SK-N-SH (cell line): ENCODE data around the gene MPPED2. TPM values are rescaled to one million over a fixed set of nuclear protein-coding genes. Genes with fewer than 3 reads are reported as not detected.

Experiments
- CTCF ChIA-PET: fragments of 300-600, 350-600 bp; formaldehyde crosslinking; extraction: SDS; loops from one replicate; lab custom pipeline; 2021; lab: Yijun Ruan, JAX
- POLR2A ChIA-PET: fragments of 350-600 bp; sonication (Branson Sonifier 250); formaldehyde crosslinking; extraction: SDS; loops from one replicate; lab custom pipeline; 2020; ENCODE audit warnings: antibody characterized with exemption, inconsistent platforms; lab: Yijun Ruan, JAX
- DNase-seq: peaks from one replicate; pipeline ENCODE4 v3.0.0; 2012
- H2AFZ ChIP-seq: fragments of 200-600 bp; sonication (generic); 2 replicates; pipeline ENCODE4 v1.8.1; 2016; ENCODE audit warnings: antibody characterized with exemption, mild to moderate bottlenecking, low read depth
- H3F3A ChIP-seq: fragments of 200-600 bp; sonication (generic); replicated peaks from 2 replicates; pipeline ENCODE3; 2016; ENCODE audit warnings: antibody characterized with exemption, mild to moderate bottlenecking; ENCODE audit not compliant: insufficient read depth
- H3K27ac ChIP-seq, 2 experiments: fragments of 200-500 bp in 1 of 2; fragments of 200-600 bp in 1 of 2; sonication (Bioruptor generic) in 1 of 2; sonication (generic), shearing (Covaris generic) in 1 of 2; 2 replicates each; pipeline versions ENCODE4 v1.5.1 to v1.6.1; 2014 to 2016; ENCODE audit warnings: low read depth in 2 of 2, inconsistent platforms in 1 of 2, low read length in 1 of 2, mild to moderate bottlenecking in 1 of 2, mixed read lengths in 1 of 2
- H3K27me3 ChIP-seq: fragments of 200-600 bp; sonication (generic), shearing (Covaris generic); 2 replicates; pipeline ENCODE4 v1.6.1; 2016; ENCODE audit warnings: mixed run types; ENCODE audit not compliant: insufficient read depth
- H3K36me3 ChIP-seq, 2 experiments: fragments of 200-500 bp in 1 of 2; fragments of 200-600 bp in 1 of 2; sonication (Bioruptor generic) in 1 of 2; sonication (generic) in 1 of 2; replicated peaks in 1 of 2; 2 replicates each; pipeline versions ENCODE3 to v1.5.1; 2014 to 2016; ENCODE audit warnings: low read length in 1 of 2, mild to moderate bottlenecking in 1 of 2; ENCODE audit not compliant: insufficient read depth in 2 of 2, control insufficient read depth in 1 of 2
- H3K4me1 ChIP-seq, 2 experiments: fragments of 200-500 bp in 1 of 2; fragments of 200-600 bp in 1 of 2; sonication (Bioruptor generic) in 1 of 2; sonication (generic), shearing (Covaris generic) in 1 of 2; 2 replicates each; pipeline versions ENCODE4 v1.5.1 to v1.6.1; 2014 to 2016; ENCODE audit warnings: low read depth in 1 of 2, low read length in 1 of 2, mixed run types in 1 of 2; ENCODE audit not compliant: insufficient read depth in 2 of 2, control insufficient read depth in 1 of 2
- H3K4me2 ChIP-seq: fragments of 200-600 bp; sonication (generic), shearing (Covaris generic); 2 replicates; pipeline ENCODE4 v1.6.1; 2017; ENCODE audit warnings: mixed run types
- H3K4me3 ChIP-seq, 2 experiments: fragments of 200-500 bp in 1 of 2; fragments of 200-600 bp in 1 of 2; sonication (Bioruptor generic) in 1 of 2; sonication (generic), shearing (Covaris generic) in 1 of 2; 2 replicates each; pipeline versions ENCODE4 v1.5.1 to v1.8.1; 2014 to 2016; ENCODE audit warnings: low read depth in 2 of 2, inconsistent platforms in 1 of 2, low read length in 1 of 2, mild to moderate bottlenecking in 1 of 2, mixed read lengths in 1 of 2, moderate library complexity in 1 of 2
- H3K79me2 ChIP-seq: fragments of 200-600 bp; sonication (generic); 2 replicates; pipeline ENCODE4 v1.8.1; 2017; ENCODE audit warnings: mild to moderate bottlenecking; ENCODE audit not compliant: insufficient read depth
- H3K9ac ChIP-seq: fragments of 200-600 bp; sonication (generic); 2 replicates; pipeline ENCODE4 v1.6.1; 2017; ENCODE audit warnings: mixed run types
- H3K9me2 ChIP-seq: fragments of 200-600 bp; sonication (generic); 2 replicates; pipeline ENCODE4 v1.6.1; 2017; ENCODE audit warnings: mixed run types
- H3K9me3 ChIP-seq: fragments of 200-600 bp; sonication (generic); 2 replicates; pipeline ENCODE4 v1.6.1; 2017; ENCODE audit warnings: mixed run types, mild to moderate bottlenecking, moderate library complexity
- H4K20me1 ChIP-seq: fragments of 200-600 bp; sonication (generic); 2 replicates; pipeline ENCODE4 v1.6.1; 2017; ENCODE audit warnings: mild to moderate bottlenecking, mixed run types; ENCODE audit not compliant: insufficient read depth
- GATA2 ChIP-seq: sonication (generic); formaldehyde crosslinking; IDR thresholded peaks from 2 replicates; pipeline ENCODE4 v1.5.0; 2020; ENCODE audit warnings: mild to moderate bottlenecking, missing genetic modification reagents
- JUND ChIP-seq: IDR thresholded peaks from 2 replicates; pipeline ENCODE4 v1.4.0; 2012
- MEF2A ChIP-seq: IDR thresholded peaks from 2 replicates; pipeline ENCODE4 v1.4.0; 2012; ENCODE audit warnings: low read depth, borderline replicate concordance
- MXI1 ChIP-seq: IDR thresholded peaks from 2 replicates; pipeline ENCODE4 v1.6.1; 2012; ENCODE audit warnings: mild to moderate bottlenecking, low read depth, low read length, improper control_type of control experiment
- NFIC ChIP-seq: IDR thresholded peaks from 2 replicates; pipeline ENCODE4 v1.4.0; 2012; ENCODE audit warnings: borderline replicate concordance
- NRF1 ChIP-seq: IDR thresholded peaks from 2 replicates; pipeline ENCODE4 v1.6.1; 2012; ENCODE audit warnings: low read depth, mild to moderate bottlenecking, low read length
- POLR2AphosphoS5 ChIP-seq: IDR thresholded peaks from 2 replicates; pipeline ENCODE4 v1.6.1; 2012; ENCODE audit warnings: low read depth, low read length
- RFX5 ChIP-seq: IDR thresholded peaks from 2 replicates; pipeline ENCODE4 v1.6.1; 2012; ENCODE audit warnings: mild to moderate bottlenecking, improper control_type of control experiment, low read length
- SIN3A ChIP-seq: IDR thresholded peaks from 2 replicates; pipeline ENCODE4 v1.6.1; 2012; ENCODE audit warnings: low read depth, mild to moderate bottlenecking, low read length, moderate library complexity, borderline replicate concordance
- SMC3 ChIP-seq: IDR thresholded peaks from 2 replicates; pipeline ENCODE4 v1.6.1; 2012; ENCODE audit warnings: low read depth, low read length, improper control_type of control experiment
- TEAD4 ChIP-seq: IDR thresholded peaks from 2 replicates; pipeline ENCODE4 v1.4.0; 2012; ENCODE audit warnings: mild to moderate bottlenecking, borderline replicate concordance; ENCODE audit not compliant: insufficient read depth
- YY1 ChIP-seq: IDR thresholded peaks from 2 replicates; pipeline ENCODE4 v1.4.0; 2012; ENCODE audit warnings: low read depth, mild to moderate bottlenecking
- WGBS: methylation state at CpG from one replicate; pipeline ENCODE4 v1.1.6; 2017; ENCODE audit warnings: low lambda C conversion rate; 5-methylcytosine and 5-hydroxymethylcytosine counted together
- polyA plus RNA-seq, 3 experiments: library from polyadenylated mRNA; depleted of rRNA; stranded (reverse); fragments of >200 nt; gene quantifications; 2 replicates each; pipeline ENCODE4 v1.2.3, GENCODE V29; 2012
- TF ChIP-seq, protein P1 (sequence below): IDR thresholded peaks from 2 replicates; pipeline ENCODE4 v1.4.0; 2012; ENCODE audit warnings: low read depth
- TF ChIP-seq, protein P2 (sequence below): fragments of 150-350 bp; IDR thresholded peaks from 2 replicates; pipeline ENCODE4 v1.6.1; 2016; ENCODE audit warnings: mild to moderate bottlenecking, low read depth, low read length
- TF ChIP-seq, protein P3 (sequence below): IDR thresholded peaks from 2 replicates; pipeline ENCODE4 v1.4.0; 2012; ENCODE audit warnings: low read depth, borderline replicate concordance
- TF ChIP-seq, protein P4 (sequence below): fragments of 150-350 bp; IDR thresholded peaks from 2 replicates; pipeline ENCODE4 v1.6.1; 2017; ENCODE audit warnings: antibody characterized with exemption, low read length, low read depth, borderline replicate concordance
- TF ChIP-seq, protein P5 (sequence below): IDR thresholded peaks from 2 replicates; pipeline ENCODE4 v1.4.0; 2012; ENCODE audit warnings: low read depth, borderline replicate concordance

The MPPED2 gene
- polyA plus RNA-seq, 1 of the 3 experiments (the other 2 are of a cell fraction), result 0.05 TPM

- TF ChIP-seq MEF2A (no peak), MXI1 (no peak), YY1 (no peak), SMC3 (no peak), JUND (no peak)
- TF ChIP-seq, protein P1, sequence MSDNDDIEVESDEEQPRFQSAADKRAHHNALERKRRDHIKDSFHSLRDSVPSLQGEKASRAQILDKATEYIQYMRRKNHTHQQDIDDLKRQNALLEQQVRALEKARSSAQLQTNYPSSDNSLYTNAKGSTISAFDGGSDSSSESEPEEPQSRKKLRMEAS, result no peak
- TF ChIP-seq, protein P2, sequence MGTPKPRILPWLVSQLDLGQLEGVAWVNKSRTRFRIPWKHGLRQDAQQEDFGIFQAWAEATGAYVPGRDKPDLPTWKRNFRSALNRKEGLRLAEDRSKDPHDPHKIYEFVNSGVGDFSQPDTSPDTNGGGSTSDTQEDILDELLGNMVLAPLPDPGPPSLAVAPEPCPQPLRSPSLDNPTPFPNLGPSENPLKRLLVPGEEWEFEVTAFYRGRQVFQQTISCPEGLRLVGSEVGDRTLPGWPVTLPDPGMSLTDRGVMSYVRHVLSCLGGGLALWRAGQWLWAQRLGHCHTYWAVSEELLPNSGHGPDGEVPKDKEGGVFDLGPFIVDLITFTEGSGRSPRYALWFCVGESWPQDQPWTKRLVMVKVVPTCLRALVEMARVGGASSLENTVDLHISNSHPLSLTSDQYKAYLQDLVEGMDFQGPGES, result no peak
- TF ChIP-seq, all 33 proteins: peak for 0
- 25% methylated on average over 3 of the region's 3 CpGs for WGBS
- Histone ChIP-seq H3K4me3 (no peak overlapping the region), H3K4me2 (no peak overlapping the region), H3K27me3 (no peaks in the 10 kb centered on the region), H2AFZ (no peak overlapping the region), H3K4me1 (no peaks in the 10 kb centered on the region; a peak in 1 of 4 replicates), H3K9ac (no peak overlapping the region), H3K9me3 (no peaks in the 10 kb centered on the region), H3F3A (no peaks in the 10 kb centered on the region), H3K27ac (no peak overlapping the region), H4K20me1 (no peaks in the 10 kb centered on the region), H3K36me3 (no peaks in the 10 kb centered on the region), H3K9me2 (no peaks in the 10 kb centered on the region), H3K79me2 (no peaks in the 10 kb centered on the region)
- ChIA-PET CTCF (interaction anchor here (1.0 kb wide), 1 partner anchor 22 kb away, joined by 4 read pairs; no protein-coding TSS in a partner anchor), POLR2A (interaction anchor here (0.6 kb wide), 1 partner anchor 365 kb away, joined by 3 read pairs; no protein-coding TSS in a partner anchor)
- DNase-seq, result no peak
Observed at GRCh38 chr11:30459306-30459705, 126.8 kb downstream of the MPPED2 start.

- POLR2A ChIA-PET, result interaction anchor here (0.6 kb wide), 1 partner anchor 365 kb away, joined by 3 read pairs; no protein-coding TSS in a partner anchor
- Histone ChIP-seq H3K4me1 (no peaks in the 10 kb centered on the region; a peak in 1 of 4 replicates), H3F3A (no peaks in the 10 kb centered on the region), H2AFZ (no peak overlapping the region), H3K9me2 (no peaks in the 10 kb centered on the region), H3K9ac (no peak overlapping the region), H3K36me3 (no peaks in the 10 kb centered on the region), H3K27ac (no peak overlapping the region), H3K79me2 (no peaks in the 10 kb centered on the region), H3K4me3 (no peak overlapping the region), H3K9me3 (no peaks in the 10 kb centered on the region), H3K27me3 (no peaks in the 10 kb centered on the region), H3K4me2 (no peak overlapping the region), H4K20me1 (no peaks in the 10 kb centered on the region)
- DNase-seq, result no peak
- TF ChIP-seq YY1, result no peak
- no peak for TF ChIP-seq MEF2A
- TF ChIP-seq TEAD4, result no peak
- no peak for TF ChIP-seq GATA2
- CTCF ChIA-PET, result no interaction called here
- WGBS, result 30% methylated on average over 3 of the region's 3 CpGs
Observed at GRCh38 chr11:30458541-30458940, 127.6 kb downstream of the MPPED2 start.

DNA sequence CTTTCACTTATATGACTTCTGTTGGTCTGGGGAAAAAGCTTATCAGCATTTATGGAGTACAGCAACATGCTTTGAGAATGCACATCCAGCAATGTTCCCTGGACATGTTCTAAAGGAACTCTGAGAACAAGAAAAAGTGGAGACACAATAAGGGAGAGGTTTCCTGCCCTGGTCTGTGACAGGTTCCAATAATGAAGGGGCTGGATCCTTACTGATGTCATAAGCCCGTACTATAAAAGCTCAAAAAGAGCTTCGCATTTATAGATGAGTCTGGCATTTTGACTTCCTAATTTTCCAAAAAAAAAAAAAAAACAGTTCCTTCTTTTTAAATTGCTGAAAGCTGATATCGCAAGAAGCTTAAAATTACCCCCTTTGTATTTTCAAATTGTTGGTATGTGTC is 129.1 kb downstream of the MPPED2 start:
- Histone ChIP-seq H3F3A (no peaks in the 10 kb centered on the region), H3K27me3 (no peaks in the 10 kb centered on the region), H3K4me1 (no peaks in the 10 kb centered on the region; a peak in 1 of 4 replicates), H2AFZ (no peak overlapping the region), H4K20me1 (no peaks in the 10 kb centered on the region), H3K27ac (no peak overlapping the region), H3K9me3 (no peaks in the 10 kb centered on the region), H3K4me3 (no peak overlapping the region), H3K36me3 (no peaks in the 10 kb centered on the region), H3K4me2 (no peak overlapping the region), H3K9ac (no peak overlapping the region), H3K79me2 (no peaks in the 10 kb centered on the region), H3K9me2 (no peaks in the 10 kb centered on the region)
- DNase-seq, result no peak
- POLR2A ChIA-PET, result no interaction called here
- CTCF ChIA-PET, result no interaction called here
- 46% methylated on average over 3 of the region's 3 CpGs for WGBS
- TF ChIP-seq SIN3A (no peak), RFX5 (no peak), TEAD4 (no peak), NRF1 (no peak), POLR2AphosphoS5 (no peak), NFIC (no peak), YY1 (no peak)
- TF ChIP-seq, protein P3, sequence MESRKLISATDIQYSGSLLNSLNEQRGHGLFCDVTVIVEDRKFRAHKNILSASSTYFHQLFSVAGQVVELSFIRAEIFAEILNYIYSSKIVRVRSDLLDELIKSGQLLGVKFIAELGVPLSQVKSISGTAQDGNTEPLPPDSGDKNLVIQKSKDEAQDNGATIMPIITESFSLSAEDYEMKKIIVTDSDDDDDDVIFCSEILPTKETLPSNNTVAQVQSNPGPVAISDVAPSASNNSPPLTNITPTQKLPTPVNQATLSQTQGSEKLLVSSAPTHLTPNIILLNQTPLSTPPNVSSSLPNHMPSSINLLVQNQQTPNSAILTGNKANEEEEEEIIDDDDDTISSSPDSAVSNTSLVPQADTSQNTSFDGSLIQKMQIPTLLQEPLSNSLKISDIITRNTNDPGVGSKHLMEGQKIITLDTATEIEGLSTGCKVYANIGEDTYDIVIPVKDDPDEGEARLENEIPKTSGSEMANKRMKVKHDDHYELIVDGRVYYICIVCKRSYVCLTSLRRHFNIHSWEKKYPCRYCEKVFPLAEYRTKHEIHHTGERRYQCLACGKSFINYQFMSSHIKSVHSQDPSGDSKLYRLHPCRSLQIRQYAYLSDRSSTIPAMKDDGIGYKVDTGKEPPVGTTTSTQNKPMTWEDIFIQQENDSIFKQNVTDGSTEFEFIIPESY, result no peak
- TF ChIP-seq, protein P4, sequence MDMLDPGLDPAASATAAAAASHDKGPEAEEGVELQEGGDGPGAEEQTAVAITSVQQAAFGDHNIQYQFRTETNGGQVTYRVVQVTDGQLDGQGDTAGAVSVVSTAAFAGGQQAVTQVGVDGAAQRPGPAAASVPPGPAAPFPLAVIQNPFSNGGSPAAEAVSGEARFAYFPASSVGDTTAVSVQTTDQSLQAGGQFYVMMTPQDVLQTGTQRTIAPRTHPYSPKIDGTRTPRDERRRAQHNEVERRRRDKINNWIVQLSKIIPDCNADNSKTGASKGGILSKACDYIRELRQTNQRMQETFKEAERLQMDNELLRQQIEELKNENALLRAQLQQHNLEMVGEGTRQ, result no peak
- TF ChIP-seq, protein P5, sequence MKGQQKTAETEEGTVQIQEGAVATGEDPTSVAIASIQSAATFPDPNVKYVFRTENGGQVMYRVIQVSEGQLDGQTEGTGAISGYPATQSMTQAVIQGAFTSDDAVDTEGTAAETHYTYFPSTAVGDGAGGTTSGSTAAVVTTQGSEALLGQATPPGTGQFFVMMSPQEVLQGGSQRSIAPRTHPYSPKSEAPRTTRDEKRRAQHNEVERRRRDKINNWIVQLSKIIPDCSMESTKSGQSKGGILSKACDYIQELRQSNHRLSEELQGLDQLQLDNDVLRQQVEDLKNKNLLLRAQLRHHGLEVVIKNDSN, result no peak
